GM12878 (cell line): Measurements from ENCODE around the gene MYCBPAP.

Experiments used
- ASH2L ChIP-seq: fragments of 300-600, 200-600 bp; sonication (generic); IDR thresholded peaks from 2 replicates; pipeline ENCODE4 v1.6.1; 2017; ENCODE audit warnings: low read depth, mild to moderate bottlenecking, borderline replicate concordance
- CTCF ChIP-seq, 3 experiments: IDR thresholded peaks in 2 of 3; conservative IDR thresholded peaks in 1 of 3; 2 replicates each; pipeline ENCODE4 v1.5.1; 2011; ENCODE audit warnings: low read depth in 3 of 3, low read length in 3 of 3, mild to moderate bottlenecking in 3 of 3, control low read depth in 2 of 3, moderate library complexity in 2 of 3, inconsistent platforms in 1 of 3, mixed read lengths in 1 of 3; ENCODE audit not compliant: control insufficient read depth in 2 of 3, insufficient read depth in 1 of 3; ENCODE audit errors: extremely low read depth in 1 of 3
- EP300 ChIP-seq, 2 experiments: fragments of 150-350 bp in 1 of 2; IDR thresholded peaks; 2 replicates each; pipeline ENCODE4 v1.6.1; 2011 to 2012; ENCODE audit warnings: low read depth in 2 of 2, low read length in 2 of 2, borderline replicate concordance in 1 of 2, improper control_type of control experiment in 1 of 2, inconsistent platforms in 1 of 2; ENCODE audit not compliant: control insufficient read depth in 1 of 2
- EZH2 ChIP-seq: IDR thresholded peaks from 2 replicates; pipeline ENCODE4 v1.6.1; 2012; ENCODE audit warnings: low read depth, mild to moderate bottlenecking, control low read depth, inconsistent platforms, low read length, borderline replicate concordance; ENCODE audit not compliant: control insufficient read depth
- HDAC6 ChIP-seq: fragments of 200-600 bp; sonication (generic); IDR thresholded peaks from one replicate; pipeline ENCODE4 v1.8.0; 2017; ENCODE audit warnings: antibody characterized with exemption; ENCODE audit not compliant: unreplicated experiment
- HDGF ChIP-seq: fragments of 450-650 bp; IDR thresholded peaks from 2 replicates; pipeline ENCODE4 v1.6.1; 2016; ENCODE audit warnings: antibody characterized with exemption
- MTA3 ChIP-seq: IDR thresholded peaks from 2 replicates; pipeline ENCODE4 v1.6.1; 2012; ENCODE audit warnings: low read length, inconsistent platforms, borderline replicate concordance
- RFX5 ChIP-seq: IDR thresholded peaks from 2 replicates; pipeline ENCODE4 v1.6.1; 2011; ENCODE audit warnings: low read depth, low read length, improper control_type of control experiment
- TCF3 ChIP-seq: IDR thresholded peaks from 2 replicates; pipeline ENCODE4 v1.6.1; 2012; ENCODE audit warnings: low read depth, mild to moderate bottlenecking, low read length, borderline replicate concordance; ENCODE audit not compliant: insufficient read depth

- TF ChIP-seq CTCF (IDR thresholded peaks at IDR 0.05 in 2 of 3, conservative IDR thresholded peaks at IDR 0.05 in 1 of 3; ENCODE audit: control insufficient read depth in 2 of 3, extremely low read depth in 1 of 3, insufficient read depth in 1 of 3, low read depth in 3 of 3, low read length in 3 of 3) (no peak), MTA3 (no peak), HDAC6 (no peak), TCF3 (no peak), EZH2 (no peak), HDGF (no peak), EP300 (IDR thresholded peaks at IDR 0.05; ENCODE audit: borderline replicate concordance in 1 of 2, control insufficient read depth in 1 of 2, low read depth in 2 of 2, low read length in 2 of 2) (no peak), ASH2L (no peak), RFX5 (no peak)
These were observed 36.0 kb upstream of the MYCBPAP start for GRCh38 chr17:50472286-50472685.
